ENCODE measurements around the gene GRAMD1A. TPM values are rescaled to one million over a fixed set of nuclear protein-coding genes. Genes with fewer than 3 reads are reported as not detected.
"Not testable (repeated sequence)": the region's sequence is repeated elsewhere in the genome, so short reads cannot be mapped to it uniquely, and the experiment has no call there.

Gene GRAMD1A
- total RNA-seq, 1 experiment from 2014 or later: 32.8 TPM

DNA sequence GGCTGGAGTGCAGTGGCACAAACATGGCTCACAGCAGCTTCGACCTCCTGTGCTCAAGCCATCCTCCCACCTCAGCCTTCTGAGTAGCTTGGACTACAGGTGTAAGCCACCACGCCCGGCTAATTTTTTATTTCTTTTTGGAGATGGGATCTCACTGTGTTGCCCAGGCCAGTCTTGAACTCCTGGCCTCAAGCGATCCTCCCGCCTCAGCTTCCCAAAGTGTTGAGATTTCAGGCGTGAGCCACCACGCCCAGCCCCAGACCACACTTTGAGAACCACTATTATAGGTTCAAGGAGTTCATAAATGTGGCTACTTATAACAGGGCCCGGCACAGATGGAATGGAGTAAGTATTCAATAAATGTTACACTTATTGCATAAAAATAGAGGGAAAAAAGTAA, 26.9 kb downstream of the GRAMD1A start:
- BruUV-seq (replicated peaks): no TSS peak
- no peak overlapping the region for H3K27ac ChIP-seq (ENCODE audit: low read length)
- no peaks in the 10 kb centered on the region for H3K27me3 ChIP-seq (ENCODE audit: low read length)
- ChIA-PET CTCF (no interaction called here), POLR2A (ENCODE audit: unreplicated experiment) (no interaction called here)
- H3K9me3 ChIP-seq (ENCODE audit: low read length): no peaks in the 10 kb centered on the region
- TF ChIP-seq EZH2phosphoT487 (IDR thresholded peaks at IDR 0.05; ENCODE audit: borderline replicate concordance, low read length): no peak
- TF ChIP-seq, protein P1, sequence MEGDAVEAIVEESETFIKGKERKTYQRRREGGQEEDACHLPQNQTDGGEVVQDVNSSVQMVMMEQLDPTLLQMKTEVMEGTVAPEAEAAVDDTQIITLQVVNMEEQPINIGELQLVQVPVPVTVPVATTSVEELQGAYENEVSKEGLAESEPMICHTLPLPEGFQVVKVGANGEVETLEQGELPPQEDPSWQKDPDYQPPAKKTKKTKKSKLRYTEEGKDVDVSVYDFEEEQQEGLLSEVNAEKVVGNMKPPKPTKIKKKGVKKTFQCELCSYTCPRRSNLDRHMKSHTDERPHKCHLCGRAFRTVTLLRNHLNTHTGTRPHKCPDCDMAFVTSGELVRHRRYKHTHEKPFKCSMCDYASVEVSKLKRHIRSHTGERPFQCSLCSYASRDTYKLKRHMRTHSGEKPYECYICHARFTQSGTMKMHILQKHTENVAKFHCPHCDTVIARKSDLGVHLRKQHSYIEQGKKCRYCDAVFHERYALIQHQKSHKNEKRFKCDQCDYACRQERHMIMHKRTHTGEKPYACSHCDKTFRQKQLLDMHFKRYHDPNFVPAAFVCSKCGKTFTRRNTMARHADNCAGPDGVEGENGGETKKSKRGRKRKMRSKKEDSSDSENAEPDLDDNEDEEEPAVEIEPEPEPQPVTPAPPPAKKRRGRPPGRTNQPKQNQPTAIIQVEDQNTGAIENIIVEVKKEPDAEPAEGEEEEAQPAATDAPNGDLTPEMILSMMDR (conservative IDR thresholded peaks at IDR 0.05; ENCODE audit: low read depth, low read length): no peak
- TF ChIP-seq EZH2 (IDR thresholded peaks at IDR 0.05; ENCODE audit: low read length, unreplicated experiment): no peak
- no peaks in the 10 kb centered on the region for H4K20me1 ChIP-seq (ENCODE audit: low read length)
- H3K9ac ChIP-seq (ENCODE audit: low read length): no peak overlapping the region
- no peak overlapping the region for H2AFZ ChIP-seq (ENCODE audit: low read length)
- H3F3A ChIP-seq (ENCODE audit: low read length, unreplicated experiment): no peaks in the 10 kb centered on the region
- 0 out of 2 replicates have a peak, but pooled peaks cover 4% of the 10 kb centered on the region for H3K4me1 ChIP-seq (ENCODE audit: insufficient read depth, low read length)
- H3K4me3 ChIP-seq (ENCODE audit: low read length): no peak overlapping the region
- ATAC-seq (no peak), DNase-seq (no peak)
- H3K36me3 ChIP-seq (ENCODE audit: low read depth, low read length): peaks cover 3% of the 10 kb centered on the region; the same call in 1 of the 2 replicates
- intact Hi-C loops (cut with micrococcal nuclease): no loop called here
- H3K79me2 ChIP-seq (ENCODE audit: low read length): no peaks in the 10 kb centered on the region
- H3K9me2 ChIP-seq (replicated peaks; ENCODE audit: low read length): no peaks in the 10 kb centered on the region
- no peak overlapping the region for H3K4me2 ChIP-seq (ENCODE audit: low read length)

DNA sequence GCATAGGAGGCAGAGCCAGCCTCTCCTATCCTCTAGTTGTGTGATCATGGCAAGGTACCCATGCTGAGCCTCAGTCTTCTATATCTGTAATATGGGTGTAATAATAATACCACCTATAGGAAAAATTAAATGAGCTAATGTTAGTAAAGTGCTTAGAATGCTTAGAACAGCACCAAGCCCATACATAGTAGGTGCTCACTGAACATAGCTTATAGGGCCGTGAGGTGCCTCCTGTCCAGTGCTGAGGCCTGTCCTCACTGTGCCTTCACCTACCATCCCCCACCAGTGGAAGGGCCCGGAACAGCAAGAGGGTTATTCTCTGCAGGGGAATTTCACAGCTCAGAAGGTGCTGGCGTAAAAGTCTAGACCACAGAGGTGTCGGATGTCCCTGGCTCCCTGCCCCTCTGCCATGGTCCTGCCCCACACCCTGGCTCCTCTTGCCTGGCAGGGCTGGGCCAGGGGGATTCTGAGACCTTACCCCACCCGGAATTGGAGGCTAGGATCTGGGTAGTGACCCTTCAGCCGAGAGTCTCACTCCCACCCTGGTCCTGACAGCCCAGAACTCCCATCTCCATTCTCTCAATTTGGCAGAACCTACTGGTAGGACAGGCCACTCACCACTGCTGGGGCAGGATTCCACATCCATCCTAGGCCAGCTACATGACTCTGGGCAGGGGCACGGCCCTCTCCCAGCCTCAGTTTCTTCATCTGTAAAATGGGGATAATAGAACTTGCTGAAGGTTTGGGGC, 27.9 kb downstream of the GRAMD1A start:
- H3K9ac ChIP-seq (ENCODE audit: low read length): no peak overlapping the region
- no TSS peak for BruUV-seq (replicated peaks)
- H3F3A ChIP-seq (ENCODE audit: low read length, unreplicated experiment): no peaks in the 10 kb centered on the region
- TF ChIP-seq EZH2phosphoT487 (IDR thresholded peaks at IDR 0.05; ENCODE audit: borderline replicate concordance, low read length) (no peak), EZH2 (IDR thresholded peaks at IDR 0.05; ENCODE audit: low read length, unreplicated experiment) (no peak)
- TF ChIP-seq, protein P1 (conservative IDR thresholded peaks at IDR 0.05; ENCODE audit: low read depth, low read length): no peak
- intact Hi-C loops (cut with micrococcal nuclease): no loop called here
- DNase-seq (peak; percentile 9), ATAC-seq (peak; percentile 11; the same call in 1 of the 2 replicates)
- no peak overlapping the region for H2AFZ ChIP-seq (ENCODE audit: low read length)
- H3K4me3 ChIP-seq (ENCODE audit: low read length): no peak overlapping the region
- no peaks in the 10 kb centered on the region for H3K79me2 ChIP-seq (ENCODE audit: low read length)
- CTCF ChIA-PET: no interaction called here
- H3K27ac ChIP-seq (ENCODE audit: low read length): no peak overlapping the region
- H3K4me1 ChIP-seq (ENCODE audit: insufficient read depth, low read length): 0 out of 2 replicates have a peak, but pooled peaks cover 4% of the 10 kb centered on the region
- no peak overlapping the region for H3K4me2 ChIP-seq (ENCODE audit: low read length)
- H3K9me3 ChIP-seq (ENCODE audit: low read length): no peaks in the 10 kb centered on the region
- H3K36me3 ChIP-seq (ENCODE audit: low read depth, low read length): peaks cover 3% of the 10 kb centered on the region; the same call in 1 of the 2 replicates
- H3K27me3 ChIP-seq (ENCODE audit: low read length): no peaks in the 10 kb centered on the region
- POLR2A ChIA-PET (ENCODE audit: unreplicated experiment): no interaction called here
- no peaks in the 10 kb centered on the region for H3K9me2 ChIP-seq (replicated peaks; ENCODE audit: low read length)
- no peaks in the 10 kb centered on the region for H4K20me1 ChIP-seq (ENCODE audit: low read length)

DNA sequence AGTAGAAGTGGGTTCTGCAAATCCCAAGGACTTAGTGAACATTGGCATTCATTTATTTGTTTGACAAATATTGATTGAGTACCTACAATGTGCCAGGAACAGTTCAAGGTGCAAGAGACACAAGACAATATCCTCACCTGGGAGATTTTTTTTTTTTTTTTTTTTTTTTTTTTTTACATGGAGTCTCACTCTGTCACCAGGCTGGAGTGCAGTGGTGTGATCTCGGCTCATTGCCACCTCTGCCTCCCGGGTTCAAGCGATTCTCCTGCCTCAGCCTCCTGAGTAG, 28.4 kb downstream of the GRAMD1A start:
- POLR2A ChIA-PET (ENCODE audit: unreplicated experiment); CTCF ChIA-PET; H3K4me2 ChIP-seq (ENCODE audit: low read length); H3K36me3 ChIP-seq (ENCODE audit: low read depth, low read length); H3K9me3 ChIP-seq (ENCODE audit: low read length); H3K4me3 ChIP-seq (ENCODE audit: low read length); H3K79me2 ChIP-seq (ENCODE audit: low read length); H3F3A ChIP-seq (ENCODE audit: low read length, unreplicated experiment); H3K9me2 ChIP-seq (replicated peaks; ENCODE audit: low read length); H3K9ac ChIP-seq (ENCODE audit: low read length); H3K27ac ChIP-seq (ENCODE audit: low read length); BruUV-seq (replicated peaks); H3K27me3 ChIP-seq (ENCODE audit: low read length); intact Hi-C loops (cut with micrococcal nuclease); H3K4me1 ChIP-seq (ENCODE audit: insufficient read depth, low read length); H4K20me1 ChIP-seq (ENCODE audit: low read length); H2AFZ ChIP-seq (ENCODE audit: low read length); DNase-seq; ATAC-seq: not testable (repeated sequence)

DNA sequence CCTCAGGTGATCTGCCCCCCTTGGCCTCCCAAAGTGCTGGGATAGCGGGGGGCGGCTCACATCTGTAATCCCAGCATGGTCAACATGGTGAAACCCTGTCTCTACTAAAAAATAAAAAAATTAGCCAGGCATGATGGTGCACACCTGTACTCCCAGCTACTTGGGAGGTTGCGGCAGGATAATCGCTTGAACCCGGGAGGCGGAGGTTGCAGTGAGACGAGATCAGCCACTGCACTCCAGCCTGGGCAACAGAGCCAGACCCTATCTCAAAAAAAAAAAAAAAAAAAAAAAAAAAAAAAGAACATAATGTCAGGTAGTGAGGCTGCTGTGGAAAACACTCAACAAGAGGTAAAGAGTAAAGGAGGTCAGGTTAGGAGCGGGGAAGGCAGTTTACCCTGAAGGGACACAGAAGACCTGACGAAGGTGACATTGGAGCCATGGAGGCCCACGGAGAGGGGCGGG, 29.2 kb downstream of the GRAMD1A start:
- H3K9ac ChIP-seq (ENCODE audit: low read length); H3K36me3 ChIP-seq (ENCODE audit: low read depth, low read length); intact Hi-C loops (cut with micrococcal nuclease); H3K27ac ChIP-seq (ENCODE audit: low read length); H4K20me1 ChIP-seq (ENCODE audit: low read length); H3K9me2 ChIP-seq (replicated peaks; ENCODE audit: low read length); H3K27me3 ChIP-seq (ENCODE audit: low read length); H3K4me3 ChIP-seq (ENCODE audit: low read length); CTCF ChIA-PET; H3F3A ChIP-seq (ENCODE audit: low read length, unreplicated experiment); POLR2A ChIA-PET (ENCODE audit: unreplicated experiment); H3K9me3 ChIP-seq (ENCODE audit: low read length); BruUV-seq (replicated peaks); DNase-seq; H2AFZ ChIP-seq (ENCODE audit: low read length); ATAC-seq; H3K79me2 ChIP-seq (ENCODE audit: low read length); H3K4me2 ChIP-seq (ENCODE audit: low read length); H3K4me1 ChIP-seq (ENCODE audit: insufficient read depth, low read length): not testable (repeated sequence)
